Vagina (tissue), 2 donors: ENCODE data around the gene TACR1.

Experiments
- POLR2A ChIP-seq, 2 donors: fragments of 450-650 bp; IDR thresholded peaks; one replicate each; pipeline ENCODE4 v1.6.1; 2017; ENCODE audit warnings: antibody characterized with exemption in 2 of 2, mild to moderate bottlenecking in 2 of 2, moderate library complexity in 2 of 2
- POLR2AphosphoS5 ChIP-seq, 2 donors: sonication (generic); formaldehyde crosslinking; IDR thresholded peaks; one replicate each; pipeline ENCODE4 v1.9.0; 2017; ENCODE audit warnings: antibody characterized with exemption in 2 of 2, mild to moderate bottlenecking in 2 of 2, low read depth in 1 of 2; ENCODE audit not compliant: insufficient read depth in 1 of 2
- TF ChIP-seq, protein P1 (sequence below), 3 experiments: fragments of 450-650 bp in 2 of 3; fragments of 200-600 bp in 1 of 3; sonication (generic) in 1 of 3; IDR thresholded peaks; one replicate each; pipeline ENCODE4 v1.5.1; 2017 to 2019; ENCODE audit warnings: antibody characterized with exemption in 3 of 3, mild to moderate bottlenecking in 2 of 3, moderate library complexity in 2 of 3

DNA sequence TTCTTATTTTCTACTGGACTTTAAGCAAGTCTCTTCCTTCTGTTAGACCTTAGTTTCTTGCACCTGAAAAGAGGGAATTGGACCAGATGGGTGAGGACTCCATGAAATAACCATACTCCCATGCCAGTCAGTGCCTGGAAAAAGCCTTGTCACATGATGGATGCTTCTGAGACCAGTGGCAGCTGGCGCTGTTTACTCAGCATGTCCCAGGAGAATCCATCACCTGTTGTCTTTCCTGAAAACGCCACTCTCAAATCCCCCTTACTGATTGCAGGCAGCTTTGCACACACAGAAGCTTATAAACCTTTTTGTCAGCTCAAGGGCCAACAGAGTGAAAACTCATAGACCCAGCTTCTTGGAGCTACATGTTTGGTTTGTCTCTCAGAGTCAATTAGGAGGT, 123.2 kb downstream of the TACR1 start:
- TF ChIP-seq, protein P1, sequence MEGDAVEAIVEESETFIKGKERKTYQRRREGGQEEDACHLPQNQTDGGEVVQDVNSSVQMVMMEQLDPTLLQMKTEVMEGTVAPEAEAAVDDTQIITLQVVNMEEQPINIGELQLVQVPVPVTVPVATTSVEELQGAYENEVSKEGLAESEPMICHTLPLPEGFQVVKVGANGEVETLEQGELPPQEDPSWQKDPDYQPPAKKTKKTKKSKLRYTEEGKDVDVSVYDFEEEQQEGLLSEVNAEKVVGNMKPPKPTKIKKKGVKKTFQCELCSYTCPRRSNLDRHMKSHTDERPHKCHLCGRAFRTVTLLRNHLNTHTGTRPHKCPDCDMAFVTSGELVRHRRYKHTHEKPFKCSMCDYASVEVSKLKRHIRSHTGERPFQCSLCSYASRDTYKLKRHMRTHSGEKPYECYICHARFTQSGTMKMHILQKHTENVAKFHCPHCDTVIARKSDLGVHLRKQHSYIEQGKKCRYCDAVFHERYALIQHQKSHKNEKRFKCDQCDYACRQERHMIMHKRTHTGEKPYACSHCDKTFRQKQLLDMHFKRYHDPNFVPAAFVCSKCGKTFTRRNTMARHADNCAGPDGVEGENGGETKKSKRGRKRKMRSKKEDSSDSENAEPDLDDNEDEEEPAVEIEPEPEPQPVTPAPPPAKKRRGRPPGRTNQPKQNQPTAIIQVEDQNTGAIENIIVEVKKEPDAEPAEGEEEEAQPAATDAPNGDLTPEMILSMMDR (IDR thresholded peaks at IDR 0.05), result no peak
- no peak for TF ChIP-seq POLR2AphosphoS5 (IDR thresholded peaks at IDR 0.05; ENCODE audit: insufficient read depth in 1 of 2, low read depth in 1 of 2)
- no peak for TF ChIP-seq POLR2A (IDR thresholded peaks at IDR 0.05)
